NCI-H1092 (cell line): Measurements from ENCODE around the gene TSPEAR.
A peak's percentile ranks its signal among the peaks of the same experiment; 100 is the strongest.
"Not testable (repeated sequence)": the region's sequence is repeated elsewhere in the genome, so short reads cannot be mapped to it uniquely, and the experiment has no call there.

Source experiments
- DNase-seq: peaks from one replicate; lab custom pipeline; 2025; lab: John Stamatoyannopoulos, UW

TSPEAR gene

DNA sequence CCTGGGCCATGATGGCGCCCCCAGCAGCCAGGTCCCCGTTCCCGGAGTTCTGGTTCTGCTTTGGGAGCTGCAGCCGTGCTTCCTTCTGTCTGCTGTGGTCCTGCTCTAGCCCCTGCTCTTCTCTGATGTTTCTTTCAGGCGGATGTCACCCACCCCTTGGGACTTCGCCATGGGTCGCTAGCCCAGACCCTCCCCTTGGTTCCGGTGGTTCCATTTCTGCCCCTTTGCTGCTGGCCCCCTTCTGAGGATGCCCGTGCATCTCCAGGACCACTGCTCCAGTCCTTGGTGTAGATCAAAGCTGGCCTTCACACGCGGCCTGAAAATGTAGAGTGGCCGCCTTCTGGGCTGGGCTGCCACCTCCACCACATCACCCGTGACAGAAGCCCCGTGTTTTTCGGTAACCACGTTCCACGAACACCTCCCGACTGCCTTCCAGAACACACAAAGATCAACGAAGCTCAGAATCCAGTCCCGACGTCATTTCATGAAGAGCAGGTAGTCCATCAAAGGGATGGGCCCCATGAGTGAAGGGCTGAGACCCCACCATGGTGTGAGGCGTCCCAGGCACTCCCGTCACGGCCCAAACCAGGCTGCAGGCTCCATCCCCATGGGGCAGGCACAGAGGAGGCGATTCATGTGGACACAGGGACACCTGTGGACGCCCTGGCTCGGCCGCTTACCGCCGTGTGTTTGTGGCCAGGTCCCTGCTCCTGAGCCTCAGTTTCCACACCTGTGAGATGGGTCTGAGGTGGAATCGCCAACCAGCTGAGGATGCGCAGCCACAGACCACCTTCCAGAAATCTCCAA lies 195.8 kb downstream of the TSPEAR start:
- no peak for DNase-seq

DNA sequence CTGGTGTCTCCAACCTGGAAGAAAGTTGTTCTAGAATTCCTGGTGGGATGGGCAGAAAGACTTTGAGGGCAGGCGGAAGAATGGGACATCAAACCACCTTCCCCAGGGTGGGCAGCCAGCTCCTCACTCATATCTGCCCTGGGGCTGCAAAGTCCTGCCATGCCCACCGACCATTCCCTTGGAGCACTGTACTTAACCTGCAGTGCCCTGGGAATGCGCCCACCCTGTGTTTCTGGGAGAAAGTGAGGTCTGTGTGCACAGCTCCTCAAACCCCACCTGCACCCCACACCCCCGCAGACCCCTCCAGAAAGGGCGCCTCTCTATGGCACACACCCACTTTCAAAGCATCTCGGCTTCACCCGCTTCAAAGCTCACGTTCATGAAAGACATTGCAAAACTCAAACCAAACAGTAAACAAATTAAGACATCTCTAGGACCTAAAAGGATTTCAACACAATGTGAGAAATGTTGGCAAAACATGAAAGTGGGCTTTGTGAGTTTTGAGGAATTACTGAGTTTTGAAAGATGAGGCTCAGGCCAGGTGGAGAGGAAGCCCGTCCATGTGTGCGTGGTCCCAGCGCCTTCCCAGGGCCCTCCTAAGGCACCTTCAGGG lies 196.5 kb downstream of the TSPEAR start:
- no peak for DNase-seq

- DNase-seq = no peak
Measured at GRCh38 chr21:44514218-44514520, 197.2 kb downstream of the TSPEAR start.

DNA sequence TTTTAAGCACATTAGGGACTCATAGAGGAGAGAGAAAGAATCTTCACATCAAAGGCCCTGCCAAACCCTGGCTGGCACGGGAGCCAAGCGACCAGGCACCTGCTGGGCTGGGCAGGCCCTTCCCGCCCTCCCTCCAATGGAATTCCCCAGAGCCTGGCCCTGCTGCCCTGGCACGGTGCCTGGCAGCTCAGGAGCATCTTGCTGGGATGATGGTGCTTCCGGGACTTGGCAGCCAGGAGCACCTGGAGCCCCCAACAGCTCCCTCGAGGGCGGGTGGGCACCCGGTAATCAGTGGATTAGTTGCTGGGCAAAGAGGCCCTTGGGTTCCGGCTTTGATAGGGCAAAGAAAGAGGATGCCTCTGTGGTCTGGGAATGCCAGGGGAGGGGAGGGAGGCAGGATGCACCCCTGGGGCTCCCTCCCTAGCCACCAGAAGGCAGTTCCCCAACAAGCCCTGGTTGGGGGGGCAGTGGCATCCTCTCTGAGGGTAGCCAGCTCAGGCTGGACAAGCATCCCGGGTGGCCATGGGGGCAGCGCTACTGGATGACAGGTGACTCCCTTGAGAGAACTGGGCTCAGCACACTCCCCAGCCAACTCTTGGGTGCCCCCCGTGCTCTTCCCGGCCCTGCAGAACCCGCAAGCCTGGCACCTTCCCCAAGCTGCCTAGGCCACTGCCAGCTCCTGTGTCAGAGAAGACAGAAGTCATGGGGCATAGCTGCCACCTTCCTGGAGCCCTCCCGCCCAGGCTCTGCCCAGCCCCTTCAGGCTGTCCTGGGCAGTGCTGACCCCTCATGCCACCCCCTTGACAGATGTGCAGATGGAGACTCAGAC lies 197.8 kb downstream of the TSPEAR start:
- peak; percentile 76 for DNase-seq

DNA sequence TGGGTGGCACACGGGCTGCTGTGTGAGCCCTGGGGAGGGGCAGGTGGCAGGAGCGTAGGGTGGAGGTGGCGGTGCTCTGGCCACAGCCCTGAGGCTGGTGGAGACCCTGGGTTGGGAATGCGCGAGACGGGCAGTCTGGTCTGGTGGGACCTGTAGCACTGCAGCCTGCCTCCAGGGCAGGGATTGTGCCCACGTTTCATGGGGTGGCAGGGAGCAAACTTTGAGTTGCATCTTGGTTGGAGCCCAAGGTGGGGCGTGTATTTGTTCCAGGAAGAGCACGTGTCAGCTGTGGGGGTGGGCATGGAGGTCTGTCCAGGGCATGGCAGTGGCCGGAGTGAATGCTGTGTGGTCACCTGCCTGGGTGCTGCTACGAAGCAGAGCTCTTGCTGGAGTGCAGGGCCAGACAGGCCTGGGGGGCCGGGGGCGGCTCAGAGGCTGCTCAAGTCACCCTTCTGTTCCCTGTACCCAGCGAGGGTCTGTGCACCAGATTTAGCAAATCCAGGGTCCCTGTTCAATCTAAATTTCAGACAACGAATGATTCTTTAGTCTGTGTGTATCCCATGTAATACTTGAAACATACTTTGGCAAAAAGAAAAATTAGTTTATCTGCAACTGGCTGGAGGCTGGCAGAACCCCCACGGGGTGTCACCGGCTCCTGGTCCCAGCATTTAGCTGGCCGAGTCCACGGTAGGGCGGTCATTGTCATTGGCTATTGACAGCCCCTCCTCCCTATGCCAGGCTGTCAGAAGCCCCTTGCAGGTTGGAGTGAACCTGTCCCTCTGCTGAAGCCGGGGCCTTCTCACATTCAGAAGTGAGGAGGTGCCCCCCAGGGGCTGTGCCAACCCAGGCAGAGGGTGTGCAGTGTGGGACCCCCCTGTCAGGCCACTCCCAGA lies 198.6 kb downstream of the TSPEAR start:
- no peak for DNase-seq

GRCh38 chr21:44511938-44512275 lies 199.5 kb downstream of the TSPEAR start:
- DNase-seq = no peak

- no peak for DNase-seq
Measured at GRCh38 chr21:44511219-44511937, 200.0 kb downstream of the TSPEAR start.

- peak; percentile 34 for DNase-seq
Measured at GRCh38 chr21:44510508-44511218, 200.7 kb downstream of the TSPEAR start.

DNA sequence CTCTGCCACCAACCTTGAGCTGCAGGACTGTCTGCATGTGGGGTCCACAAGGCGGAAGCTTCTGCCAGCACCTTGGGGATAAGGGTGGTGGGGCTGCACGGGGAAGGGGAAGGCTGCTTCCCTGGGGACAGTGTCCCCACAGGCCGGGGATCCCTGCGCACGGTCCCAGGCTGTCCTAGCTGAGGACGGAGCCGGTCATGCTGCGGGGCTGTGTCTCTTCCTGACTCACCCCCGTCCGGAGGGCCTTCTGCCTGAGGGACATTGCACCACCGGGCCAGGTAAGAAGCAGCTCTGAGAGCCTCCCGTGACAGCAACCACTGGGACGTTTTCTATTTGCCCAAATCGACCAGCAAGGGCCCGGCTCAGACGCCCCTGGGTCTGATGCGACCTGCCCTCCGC lies 201.3 kb downstream of the TSPEAR start:
- DNase-seq = no peak

GRCh38 chr21:44509539-44509938 lies 201.8 kb downstream of the TSPEAR start:
- peak; percentile 54 for DNase-seq

GRCh38 chr21:44508711-44509445 lies 202.5 kb downstream of the TSPEAR start:
- DNase-seq = no peak

GRCh38 chr21:44508426-44508710 lies 203.0 kb downstream of the TSPEAR start:
- DNase-seq = no peak

- DNase-seq = no peak
Measured at GRCh38 chr21:44507673-44508425, 203.5 kb downstream of the TSPEAR start.

DNA sequence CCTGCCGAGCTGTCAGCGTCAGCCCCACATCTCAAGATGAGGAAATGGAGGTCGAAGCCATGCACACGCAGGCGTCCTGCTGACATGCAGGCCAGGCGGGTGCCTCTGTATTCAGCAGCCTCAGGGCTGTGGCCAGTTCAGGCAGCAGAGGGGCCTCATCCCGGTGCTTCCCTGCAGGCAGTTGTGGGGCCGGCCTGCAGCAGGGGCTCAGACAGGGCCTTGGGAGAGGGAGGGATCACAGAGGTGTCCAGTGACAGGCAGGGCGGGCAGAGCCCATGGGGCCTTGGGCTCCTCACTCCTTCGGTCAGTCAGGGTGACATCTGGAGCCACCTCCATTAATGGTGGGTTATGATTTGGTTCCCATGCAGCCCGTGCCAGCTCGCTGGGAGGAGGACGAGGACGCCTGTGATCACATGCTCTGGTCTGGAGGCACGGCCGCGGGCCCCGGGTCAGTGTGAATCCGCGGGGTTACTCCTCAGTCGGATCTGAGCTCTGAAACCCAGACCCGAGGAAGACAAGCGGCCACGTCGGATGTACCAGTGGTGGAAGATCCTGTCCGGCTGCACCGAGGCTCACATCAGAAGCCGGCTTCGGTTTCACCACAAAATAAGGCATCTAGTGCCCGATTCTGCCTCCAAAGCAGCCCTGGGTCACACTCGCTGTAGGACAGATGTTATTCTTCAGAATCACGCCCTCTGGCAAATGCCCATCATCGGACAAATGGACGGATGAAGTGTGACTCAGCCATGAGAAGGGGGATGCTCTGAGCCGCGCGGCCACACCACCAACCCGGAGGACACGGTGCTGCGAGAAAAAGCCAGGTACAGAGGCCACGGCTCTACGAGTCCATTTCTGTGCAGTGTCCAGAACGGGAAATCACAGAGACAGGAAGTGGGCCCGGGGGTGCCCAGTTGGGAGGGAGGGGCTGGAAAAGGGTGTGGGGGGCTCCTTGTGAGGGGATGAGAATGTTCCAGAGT lies 204.8 kb downstream of the TSPEAR start:
- DNase-seq = no peak

DNA sequence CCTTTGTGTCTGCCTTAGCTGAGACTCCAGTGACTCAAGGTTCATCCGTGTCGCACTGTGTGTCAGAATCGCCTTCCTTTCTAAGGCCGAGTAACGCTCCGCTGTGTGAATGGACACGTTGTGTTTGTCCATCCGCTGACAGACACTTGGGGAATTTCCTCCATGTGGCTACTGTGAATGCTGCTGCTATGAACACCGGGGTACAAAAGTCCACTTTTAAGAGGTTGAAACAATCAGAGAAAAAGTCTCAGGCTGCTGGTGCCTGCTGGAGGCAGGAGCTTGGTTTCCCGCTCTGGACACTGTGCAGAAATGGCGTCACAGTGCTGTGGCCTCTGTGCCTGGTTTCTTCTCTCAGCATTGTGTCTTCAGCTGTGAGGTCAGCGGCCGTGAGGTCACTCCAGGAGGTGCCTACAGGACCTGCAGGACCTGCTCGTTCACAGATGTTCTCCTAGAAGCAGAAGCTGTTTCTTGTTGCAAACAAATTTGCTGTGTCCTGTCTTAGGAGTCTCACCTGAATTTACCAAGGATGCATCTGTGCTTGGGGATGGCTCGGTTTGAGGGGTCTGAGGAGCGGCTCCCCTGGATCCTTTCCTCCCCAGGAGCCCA lies 205.6 kb downstream of the TSPEAR start:
- no peak for DNase-seq

- DNase-seq = no peak
Measured at GRCh38 chr21:44503901-44504399, 207.4 kb downstream of the TSPEAR start.

DNA sequence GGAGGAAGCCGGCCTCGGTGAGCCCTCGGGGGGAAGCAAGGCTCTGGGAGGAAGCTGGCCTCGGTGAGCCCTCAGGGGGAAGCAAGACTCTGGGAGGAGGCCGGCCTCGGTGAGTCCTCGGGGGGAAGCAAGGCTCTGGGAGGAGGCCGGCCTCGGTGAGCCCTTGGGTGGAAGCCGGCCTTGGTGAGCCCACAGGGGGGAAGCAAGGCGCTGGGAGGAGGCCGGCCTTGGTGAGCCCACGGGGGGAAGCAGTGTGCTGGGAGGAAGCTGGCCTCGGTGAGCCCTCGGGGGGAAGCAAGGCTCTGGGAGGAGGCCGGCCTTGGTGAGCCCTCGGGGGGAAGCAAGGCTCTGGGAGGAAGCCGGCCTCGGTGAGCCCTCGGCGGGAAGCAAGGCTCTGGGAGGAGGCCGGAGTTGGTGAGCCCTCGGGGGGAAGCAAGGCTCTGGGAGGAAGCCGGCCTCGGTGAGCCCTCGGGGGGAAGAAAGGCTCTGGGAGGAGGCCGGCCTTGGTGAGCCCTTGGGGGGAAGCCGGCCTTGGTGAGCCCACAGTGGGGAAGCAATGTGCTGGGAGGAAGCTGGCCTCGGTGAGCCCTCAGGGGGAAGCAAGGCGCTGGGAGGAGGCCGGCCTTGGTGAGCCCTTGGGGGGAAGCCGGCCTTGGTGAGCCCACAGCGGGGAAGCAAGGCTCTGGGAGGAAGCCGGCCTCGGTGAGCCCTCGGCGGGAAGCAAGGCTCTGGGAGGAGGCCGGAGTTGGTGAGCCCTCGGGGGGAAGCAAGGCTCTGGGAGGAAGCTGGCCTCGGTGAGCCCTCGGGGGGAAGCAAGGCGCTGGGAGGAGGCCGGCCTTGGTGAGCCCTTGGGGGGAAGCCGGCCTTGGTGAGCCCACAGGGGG lies 208.1 kb downstream of the TSPEAR start:
- DNase-seq = not testable (repeated sequence)
